HepG2 (cell line): Measurements from ENCODE around the gene MYH15. TPM values are rescaled to one million over a fixed set of nuclear protein-coding genes. Genes with fewer than 3 reads are reported as not detected.

Experiments used
- ATAC-seq: fragments of 200-7000 bp; cut with Tn5 transposase; 3 replicates; pipeline ENCODE4 v1.9.1; 2020; ENCODE audit warnings: mild to moderate bottlenecking, moderate library complexity
- BruUV-seq: library from RNA; stranded (reverse); fragments of 400-500 nt; replicated peaks from 2 replicates; lab custom pipeline; 2021; lab: Mats Ljungman, UMichigan
- CTCF ChIA-PET: fragments of 300-600 bp; formaldehyde crosslinking; extraction: SDS; loops from one replicate; lab custom pipeline; 2021; ENCODE audit warnings: low total read pairs, inconsistent platforms, low intra/inter-chr PET ratio; lab: Yijun Ruan, JAX
- POLR2A ChIA-PET: fragments of 350-600 bp; sonication (Branson Sonifier 250); formaldehyde crosslinking; loops from one replicate; lab custom pipeline; 2020; ENCODE audit warnings: antibody characterized with exemption, inconsistent platforms; lab: Yijun Ruan, JAX
- DNase-seq: peaks from one replicate; pipeline ENCODE4 v3.0.0-alpha.2; 2015; ENCODE audit warnings: low spot score
- FAIRE-seq: peaks from 3 replicates; lab custom pipeline; 2011; peaks lifted over from hg19 to GRCh38; lab: Jason Lieb, UNC
- H2AFZ ChIP-seq: one replicate; pipeline ENCODE4 v1.6.1; 2011; ENCODE audit warnings: low read length, inconsistent platforms
- H3K27ac ChIP-seq: fragments of 300-600 bp; 3 replicates; pipeline ENCODE4 v1.8.0; 2011; ENCODE audit warnings: mixed run types, mild to moderate bottlenecking, mixed read lengths, low read length, inconsistent platforms; ENCODE audit not compliant: insufficient read depth; ENCODE audit errors: extremely low read length
- H3K27me3 ChIP-seq, 2 experiments: fragments of 200-600 bp in 1 of 2; 2 replicates in 1 of 2; 3 replicates in 1 of 2; pipeline versions ENCODE4 v1.6.0 to v1.8.0; 2011; ENCODE audit warnings: low read length in 2 of 2, mild to moderate bottlenecking in 2 of 2, moderate library complexity in 2 of 2, inconsistent platforms in 1 of 2; ENCODE audit not compliant: insufficient read depth in 2 of 2, control insufficient read depth in 1 of 2
- H3K36me3 ChIP-seq, 2 experiments: fragments of 200-600 bp in 1 of 2; replicated peaks in 1 of 2; 2 replicates in 1 of 2; 3 replicates in 1 of 2; pipeline versions ENCODE4 v1.5.1 to v1.8.0; 2011; ENCODE audit warnings: low read length in 2 of 2, inconsistent platforms in 1 of 2; ENCODE audit not compliant: insufficient read depth in 2 of 2, control insufficient read depth in 1 of 2
- H3K4me1 ChIP-seq: 2 replicates; pipeline ENCODE4 v1.5.1; 2012; ENCODE audit warnings: low read length, inconsistent platforms; ENCODE audit not compliant: insufficient read depth
- H3K4me2 ChIP-seq: 2 replicates; pipeline ENCODE4 v1.6.0; 2011; ENCODE audit warnings: low read depth, low read length, inconsistent platforms
- H3K4me3 ChIP-seq, 3 experiments: fragments of 200-600 bp in 1 of 3; sonication (generic), shearing (Covaris generic) in 1 of 3; replicated peaks in 1 of 3; 2 replicates each; pipeline ENCODE4 v1.5.1; 2011 to 2016; ENCODE audit warnings: low read length in 3 of 3, inconsistent platforms in 2 of 3, low read depth in 2 of 3, mild to moderate bottlenecking in 2 of 3, control low read depth in 1 of 3, mixed read lengths in 1 of 3; ENCODE audit not compliant: insufficient read depth in 1 of 3
- H3K79me2 ChIP-seq: one replicate; pipeline ENCODE4 v1.6.1; 2011; ENCODE audit warnings: low read length, inconsistent platforms; ENCODE audit not compliant: insufficient read depth
- H3K9ac ChIP-seq: 2 replicates; pipeline ENCODE4 v1.6.0; 2011; ENCODE audit warnings: mild to moderate bottlenecking, low read depth, low read length, inconsistent platforms; ENCODE audit not compliant: insufficient read depth
- H3K9me3 ChIP-seq: 2 replicates; pipeline ENCODE4 v1.5.1; 2012; ENCODE audit warnings: mild to moderate bottlenecking, low read length
- H4K20me1 ChIP-seq: 2 replicates; pipeline ENCODE4 v1.6.0; 2011; ENCODE audit warnings: inconsistent platforms, mild to moderate bottlenecking, low read length, moderate library complexity; ENCODE audit not compliant: insufficient read depth
- ESRRA ChIP-seq: sonication (generic); formaldehyde crosslinking; IDR thresholded peaks from 2 replicates; pipeline ENCODE4 v1.5.1; 2020; ENCODE audit warnings: mild to moderate bottlenecking, low read depth, missing genetic modification reagents
- SALL1 ChIP-seq: sonication (generic); formaldehyde crosslinking; IDR thresholded peaks from 2 replicates; pipeline ENCODE4 v1.8.0; 2022; ENCODE audit warnings: mild to moderate bottlenecking, missing genetic modification reagents
- SMAD1 ChIP-seq: sonication (generic); formaldehyde crosslinking; IDR thresholded peaks from 2 replicates; pipeline ENCODE4 v1.4.0; 2020; ENCODE audit warnings: missing genetic modification reagents, low read depth, mild to moderate bottlenecking, borderline replicate concordance
- XBP1 ChIP-seq: sonication (generic); formaldehyde crosslinking; IDR thresholded peaks from 2 replicates; pipeline ENCODE4 v1.5.0; 2020; ENCODE audit warnings: missing genetic modification reagents
- ZNF432 ChIP-seq: sonication (generic); formaldehyde crosslinking; IDR thresholded peaks from 2 replicates; pipeline ENCODE4 v1.5.0; 2020; ENCODE audit warnings: missing genetic modification reagents, mild to moderate bottlenecking, borderline replicate concordance
- ZNF879 ChIP-seq: sonication (generic); formaldehyde crosslinking; IDR thresholded peaks from 2 replicates; pipeline ENCODE4 v1.8.1; 2023; ENCODE audit warnings: missing genetic modification reagents
- WGBS: methylation state at CpG from one replicate; pipeline ENCODE4 v1.1.6; 2017; ENCODE audit warnings: low lambda C conversion rate; 5-methylcytosine and 5-hydroxymethylcytosine counted together
- in situ Hi-C: cut with HindIII; loops from 2 replicates; pipeline ENCODE4 v1.10.0; 2017; ENCODE audit warnings: low pct_unique_long_range_greater_than_20kb; ENCODE audit not compliant: extremely low pct_ligation_motif_present
- intact Hi-C: fragments of 100-400 bp; cut with micrococcal nuclease; formaldehyde crosslinking; loops from one replicate; pipeline ENCODE4 v1.10.0; 2022; ENCODE audit not compliant: unreplicated experiment
- polyA plus RNA-seq, 8 experiments: library from polyadenylated mRNA; depleted of rRNA in 3 of 8; stranded (reverse) in 7 of 8; unstranded in 1 of 8; fragments of >200 nt; fragmentation: Illumina TruSeq in 4 of 8; extraction: Trizol in 4 of 8; gene quantifications; 2 replicates each; pipeline versions ENCODE4 v1.2.1 to v1.2.3, GENCODE V29; 2011 to 2016; ENCODE audit warnings: low read depth in 4 of 8, missing spikeins in 1 of 8, mixed read lengths in 1 of 8; ENCODE audit not compliant: insufficient read depth in 1 of 8
- total RNA-seq, 5 experiments: library from RNA; depleted of rRNA; stranded (reverse); fragments of >200 nt; fragmentation: Illumina TruSeq; extraction: Trizol; gene quantifications; 2 replicates each; pipeline ENCODE4 v1.2.3, GENCODE V29; 2016; ENCODE audit warnings: low read depth in 1 of 5
- TF ChIP-seq, protein P1 (sequence below): sonication (generic); formaldehyde crosslinking; IDR thresholded peaks from 2 replicates; pipeline ENCODE4 v1.4.0; 2020; ENCODE audit warnings: missing genetic modification reagents
- TF ChIP-seq, protein P2 (sequence below): sonication (generic); formaldehyde crosslinking; IDR thresholded peaks from 2 replicates; pipeline ENCODE4 v1.8.0; 2022; ENCODE audit warnings: missing genetic modification reagents, low read depth, mild to moderate bottlenecking, borderline replicate concordance

The MYH15 gene
- total and polyA plus RNA-seq, 2 of the 13 experiments (the other 11 are each of a cell fraction or from before 2014, with no cell fraction given), result 0.03 to 0.09 TPM

DNA sequence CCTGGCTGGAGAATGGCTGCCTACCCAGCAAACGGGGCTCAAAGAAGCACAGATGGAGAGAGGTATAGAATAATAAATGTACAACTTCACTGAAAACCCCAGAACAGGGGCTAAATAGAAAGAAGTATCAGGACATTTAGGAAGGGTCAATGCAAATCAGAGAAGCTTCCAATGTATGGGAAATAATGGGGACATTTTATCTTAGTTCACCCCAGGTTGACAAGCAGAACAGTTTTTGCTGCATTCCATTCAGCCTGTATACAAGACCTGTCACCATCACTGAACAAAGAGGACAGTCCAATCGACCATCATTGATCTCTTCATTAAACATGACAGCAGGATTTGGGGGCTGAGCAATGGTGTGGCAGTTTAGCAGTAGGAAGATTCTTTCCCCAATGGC is 68.1 kb downstream of the MYH15 start:
- POLR2A ChIA-PET, result no interaction called here
- no peak for FAIRE-seq
- CTCF ChIA-PET, result no interaction called here
- Histone ChIP-seq H3K4me2 (no peak overlapping the region), H4K20me1 (no peaks in the 10 kb centered on the region), H3K9me3 (peaks cover 14% of the 10 kb centered on the region), H2AFZ (no peak overlapping the region)
- no peak for TF ChIP-seq SMAD1 (CRISPR knock-in tag)
- TF ChIP-seq, protein P1, sequence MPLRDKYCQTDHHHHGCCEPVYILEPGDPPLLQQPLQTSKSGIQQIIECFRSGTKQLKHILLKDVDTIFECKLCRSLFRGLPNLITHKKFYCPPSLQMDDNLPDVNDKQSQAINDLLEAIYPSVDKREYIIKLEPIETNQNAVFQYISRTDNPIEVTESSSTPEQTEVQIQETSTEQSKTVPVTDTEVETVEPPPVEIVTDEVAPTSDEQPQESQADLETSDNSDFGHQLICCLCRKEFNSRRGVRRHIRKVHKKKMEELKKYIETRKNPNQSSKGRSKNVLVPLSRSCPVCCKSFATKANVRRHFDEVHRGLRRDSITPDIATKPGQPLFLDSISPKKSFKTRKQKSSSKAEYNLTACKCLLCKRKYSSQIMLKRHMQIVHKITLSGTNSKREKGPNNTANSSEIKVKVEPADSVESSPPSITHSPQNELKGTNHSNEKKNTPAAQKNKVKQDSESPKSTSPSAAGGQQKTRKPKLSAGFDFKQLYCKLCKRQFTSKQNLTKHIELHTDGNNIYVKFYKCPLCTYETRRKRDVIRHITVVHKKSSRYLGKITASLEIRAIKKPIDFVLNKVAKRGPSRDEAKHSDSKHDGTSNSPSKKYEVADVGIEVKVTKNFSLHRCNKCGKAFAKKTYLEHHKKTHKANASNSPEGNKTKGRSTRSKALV (CRISPR knock-in tag), result no peak
- TF ChIP-seq, protein P2, sequence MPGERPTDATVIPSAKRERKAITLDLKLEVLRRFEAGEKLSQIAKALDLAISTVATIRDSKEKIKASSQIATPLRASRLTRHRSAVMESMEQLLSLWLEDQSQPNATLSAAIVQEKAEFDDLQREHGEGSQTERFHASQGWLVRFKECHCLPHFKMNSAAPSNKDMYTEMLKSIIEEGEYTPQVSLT (CRISPR knock-in tag), result no peak
- no peak for TF ChIP-seq ZNF879 (CRISPR knock-in tag)
- no peak for TF ChIP-seq ZNF432
- TF ChIP-seq XBP1 (CRISPR knock-in tag), result no peak
- no peak for TF ChIP-seq ESRRA (CRISPR knock-in tag)
- no peak for TF ChIP-seq SALL1
- TF ChIP-seq, all 625 proteins: peak for 0
- ATAC-seq (no peak), DNase-seq (no peak)
- in situ Hi-C loops (no loop called here), intact Hi-C loops (no loop called here)
- Histone ChIP-seq H3K79me2 (no peaks in the 10 kb centered on the region), H3K4me1 (no peaks in the 10 kb centered on the region), H3K9ac (no peak overlapping the region), H3K4me3 (no peak overlapping the region), H3K27ac (no peak overlapping the region), H3K27me3 (no peaks in the 10 kb centered on the region), H3K36me3 (no peaks in the 10 kb centered on the region)
- BruUV-seq, result no TSS peak
- WGBS, result 0% methylated on average over 2 of the region's 2 CpGs
